ENCODE measurements around the gene TAAR8. TPM values are rescaled to one million over a fixed set of nuclear protein-coding genes. Genes with fewer than 3 reads are reported as not detected.
"Not testable (repeated sequence)": the region's sequence is repeated elsewhere in the genome, so short reads cannot be mapped to it uniquely, and the experiment has no call there.

Gene TAAR8
- total RNA-seq, 2 experiments from 2014 or later, result not detected

GRCh38 chr6:132590362-132590761 lies 37.9 kb downstream of the TAAR8 start:
- CTCF ChIA-PET, result interaction anchor here (1.3 kb wide), 1 partner anchor 12 kb away, joined by 5 read pairs; no protein-coding TSS in a partner anchor
- POLR2A ChIA-PET, result no interaction called here
- ATAC-seq (no peak), DNase-seq (no peak)
- H3K27ac Mint-ChIP-seq, result no peak overlapping the region
- H3K4me1 Mint-ChIP-seq, result no peaks in the 10 kb centered on the region
- intact Hi-C loops (cut with DNase I, micrococcal nuclease), result no loop called here
- H3K36me3 Mint-ChIP-seq (ENCODE audit: low read depth), result no peaks in the 10 kb centered on the region
- no peak overlapping the region for H3K4me3 Mint-ChIP-seq
- H3K9me3 Mint-ChIP-seq (ENCODE audit: low read depth), result no peaks in the 10 kb centered on the region
- peaks cover 19% of the 10 kb centered on the region for H3K27me3 Mint-ChIP-seq

- no peak for DNase-seq
- ChIA-PET CTCF (no interaction called here), POLR2A (no interaction called here)
- H3K4me1 Mint-ChIP-seq, result no peaks in the 10 kb centered on the region
- no peaks in the 10 kb centered on the region for H3K36me3 Mint-ChIP-seq (ENCODE audit: low read depth)
- H3K27me3 Mint-ChIP-seq, result peaks cover 17% of the 10 kb centered on the region
- no peaks in the 10 kb centered on the region for H3K9me3 Mint-ChIP-seq (ENCODE audit: low read depth)
- H3K27ac Mint-ChIP-seq, result no peak overlapping the region
- intact Hi-C loops (cut with DNase I, micrococcal nuclease), result no loop called here
- ATAC-seq, result no peak
- no peak overlapping the region for H3K4me3 Mint-ChIP-seq
These were observed 40.4 kb downstream of the TAAR8 start for GRCh38 chr6:132592855-132593254.

- Mint-ChIP-seq H3K27me3 (peaks cover 14% of the 10 kb centered on the region), H3K36me3 (ENCODE audit: low read depth) (no peaks in the 10 kb centered on the region), H3K4me3 (no peak overlapping the region), H3K9me3 (ENCODE audit: low read depth) (no peaks in the 10 kb centered on the region), H3K4me1 (no peaks in the 10 kb centered on the region), H3K27ac (no peak overlapping the region)
- CTCF ChIA-PET, result interaction anchor here (0.7 to 1.7 kb wide), 3 partner anchors 9 to 208 kb away, joined by 3 to 4 read pairs (median 3); no protein-coding TSS in a partner anchor
- intact Hi-C loops (cut with DNase I, micrococcal nuclease), result no loop called here
- no peak for ATAC-seq
- POLR2A ChIA-PET, result interaction anchor here (0.6 kb wide), 1 partner anchor 52 kb away, joined by 3 read pairs; no protein-coding TSS in a partner anchor
- DNase-seq, result no peak
These were observed 43.7 kb downstream of the TAAR8 start for GRCh38 chr6:132596201-132596600.

GRCh38 chr6:132598473-132598872 lies 46.0 kb downstream of the TAAR8 start:
- H3K9me3 Mint-ChIP-seq (ENCODE audit: low read depth), result no peaks in the 10 kb centered on the region
- H3K4me3 Mint-ChIP-seq, result no peak overlapping the region
- DNase-seq (no peak), ATAC-seq (no peak)
- ChIA-PET CTCF (no interaction called here), POLR2A (no interaction called here)
- peaks cover 14% of the 10 kb centered on the region for H3K27me3 Mint-ChIP-seq
- intact Hi-C loops (cut with DNase I, micrococcal nuclease), result no loop called here
- H3K27ac Mint-ChIP-seq, result no peak overlapping the region
- no peaks in the 10 kb centered on the region for H3K36me3 Mint-ChIP-seq (ENCODE audit: low read depth)
- no peaks in the 10 kb centered on the region for H3K4me1 Mint-ChIP-seq

GRCh38 chr6:132600900-132601299 lies 48.4 kb downstream of the TAAR8 start:
- intact Hi-C loops (cut with DNase I, micrococcal nuclease); CTCF ChIA-PET; H3K9me3 Mint-ChIP-seq (ENCODE audit: low read depth); H3K36me3 Mint-ChIP-seq (ENCODE audit: low read depth); H3K27ac Mint-ChIP-seq; H3K4me3 Mint-ChIP-seq; H3K4me1 Mint-ChIP-seq; DNase-seq; ATAC-seq; POLR2A ChIA-PET: not testable (repeated sequence)
- peaks cover 20% of the 10 kb centered on the region for H3K27me3 Mint-ChIP-seq

Other genes starting within 250 kb of the TAAR8 start
- not detected for gene MOXD1, start 151.2 kb upstream of the TAAR8 start, total RNA-seq
- 10 to 100 TPM; 13.3 to 20.3 TPM for gene STX7, start 39.6 kb upstream of the TAAR8 start, total RNA-seq
- not detected for gene TAAR9, start 14.4 kb upstream of the TAAR8 start, total RNA-seq
- not detected for gene TAAR6, start 17.6 kb downstream of the TAAR8 start, total RNA-seq
- not detected for gene TAAR5, start 37.1 kb downstream of the TAAR8 start, total RNA-seq
- gene TAAR2, start 71.6 kb downstream of the TAAR8 start, total RNA-seq, result not detected
- gene TAAR1, start 106.5 kb downstream of the TAAR8 start, total RNA-seq, result not detected
- not detected for gene VNN1, start 161.4 kb downstream of the TAAR8 start, total RNA-seq
- 1 to 10 TPM; 6.0 to 8.5 TPM for gene VNN2, start 205.2 kb downstream of the TAAR8 start, total RNA-seq
- 1 to 10 TPM; 3.4 to 6.6 TPM for gene SLC18B1, start 246.0 kb downstream of the TAAR8 start, total RNA-seq

Measured in activated CD4-positive, alpha-beta T cell treated with anti-CD3 and anti-CD28 coated beads for 36 hours (primary cell).